Ovary (tissue), 9 donors: ENCODE results near the gene APCDD1. TPM values are rescaled to one million over a fixed set of nuclear protein-coding genes. Genes with fewer than 3 reads are reported as not detected.

ENCODE experiments used
- DNase-seq, 5 donors: peaks; one replicate each; pipeline ENCODE4 v3.0.0-alpha.2; 2019 to 2020
- H3K27ac ChIP-seq, 2 donors: fragments of 200-600 bp; one replicate each; pipeline versions ENCODE4 v1.5.1 to v1.8.0; 2019 to 2022
- H3K27me3 ChIP-seq: fragments of 200-600 bp; one replicate; pipeline ENCODE4 v1.8.0; 2022
- H3K36me3 ChIP-seq: fragments of 200-600 bp; sonication (generic); one replicate; pipeline ENCODE4 v1.5.1; 2019
- H3K4me1 ChIP-seq: one replicate; pipeline ENCODE4 v1.8.1; 2013; ENCODE audit warnings: mild to moderate bottlenecking, moderate library complexity; ENCODE audit not compliant: insufficient read depth
- H3K4me3 ChIP-seq: fragments of 200-600 bp; sonication (generic); one replicate; pipeline ENCODE4 v1.5.1; 2017
- H3K9me3 ChIP-seq, 2 donors: fragments of 200-600 bp in 1 of 2; sonication (generic) in 1 of 2; one replicate each; pipeline versions ENCODE4 v1.5.1 to v1.8.1; 2013 to 2019; ENCODE audit warnings: mild to moderate bottlenecking in 1 of 2, moderate library complexity in 1 of 2
- EP300 ChIP-seq: sonication (generic); formaldehyde crosslinking; IDR thresholded peaks from one replicate; pipeline ENCODE4 v1.6.1; 2017; ENCODE audit warnings: antibody characterized with exemption
- POLR2A ChIP-seq: fragments of 450-650 bp; IDR thresholded peaks from one replicate; pipeline ENCODE4 v1.6.1; 2017; ENCODE audit warnings: antibody characterized with exemption, mild to moderate bottlenecking, moderate library complexity
- WGBS, 3 donors: extraction: QIAGEN DNeasy Blood & Tissue Kit in 1 of 3; methylation state at CpG; one replicate each; pipeline versions ENCODE4 v1.1.5 to v1.1.7; 2013 to 2017; 5-methylcytosine and 5-hydroxymethylcytosine counted together
- intact Hi-C, 4 donors: fragments of 100-400 bp; cut with DNase I; formaldehyde crosslinking; loops; one replicate each; pipeline versions ENCODE4 v1.11.0 to v1.15.1; 2022 to 2023
- polyA plus RNA-seq, 2 donors: library from polyadenylated mRNA; stranded (reverse); fragments of 200-250 nt in 1 of 2; fragments of 350-450 nt in 1 of 2; fragmentation: Illumina TruSeq in 1 of 2; extraction: RNeasy Lipid Tissue Mini Kit (QIAGEN cat#74804) in 1 of 2; gene quantifications; one replicate each; pipeline ENCODE4 v1.2.3, GENCODE V29; 2013 to 2014
- total RNA-seq, 7 donors: library from RNA; depleted of rRNA in 2 of 7; stranded (reverse); fragments of >200 nt in 2 of 7; fragmentation: NEBNext Ultra II Directional in 3 of 7; extraction: Animal tissue kit (Norgen Biotek cat#: 25700) in 3 of 7; gene quantifications; one replicate each; pipeline versions ENCODE4 v1.1.0 to v1.2.4, GENCODE V29; 2016 to 2023
- TF ChIP-seq, protein P1 (sequence below), 3 donors: fragments of 450-650 bp in 2 of 3; fragments of 200-600 bp in 1 of 3; IDR thresholded peaks; one replicate each; pipeline versions ENCODE4 v1.5.1 to v1.8.0; 2016 to 2022; ENCODE audit warnings: antibody characterized with exemption in 3 of 3, mild to moderate bottlenecking in 1 of 3
- donor health status: DM: no; HTN: no; CAD: no; lungs with moderate emphysema.
- donor health status: DM: no; HTN: no; CAD: no.
- donor health status: Bipolar disorder and iron deficiency.
- donor health status: DM: yes; HTN: yes; CAD: no.
- donor health status: DM: no; HTN: no; CAD: no.
- donor health status: DM: yes; HTN: yes; CAD: no.

Gene APCDD1
- total and polyA plus RNA-seq, 9 donors = 21.1 to 112 (median 60.6) TPM

DNA sequence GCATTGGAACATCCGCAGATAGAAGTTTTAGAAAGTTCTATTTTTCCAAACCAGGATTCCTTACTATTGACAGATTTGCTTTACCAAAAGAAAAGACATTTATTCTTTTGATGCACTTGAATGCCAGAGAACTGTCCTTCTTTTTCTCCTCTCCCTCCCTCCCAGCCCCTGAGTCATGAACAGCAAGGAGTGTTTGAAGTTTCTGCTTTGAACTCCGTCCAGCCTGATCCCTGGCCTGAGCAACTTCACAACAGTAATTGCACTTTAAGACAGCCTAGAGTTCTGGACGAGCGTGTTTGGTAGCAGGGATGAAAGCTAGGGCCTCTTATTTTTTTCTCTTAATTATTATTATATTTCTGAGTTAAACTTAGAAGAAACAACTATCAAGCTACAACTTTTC is 33.6 kb downstream of the APCDD1 start:
- no peaks in the 10 kb centered on the region for H3K27me3 ChIP-seq
- no peaks in the 10 kb centered on the region for H3K9me3 ChIP-seq
- H3K27ac ChIP-seq = peak overlapping the region; percentile 0 to 26
- intact Hi-C loops = no loop called here
- 31 to 37% (median 32%) methylated on average over 4 of the region's 4 CpGs for WGBS, 3 donors
- no peak overlapping the region for H3K4me3 ChIP-seq
- H3K4me1 ChIP-seq = peaks cover 6% of the 10 kb centered on the region
- TF ChIP-seq EP300 = no peak
- TF ChIP-seq, protein P1, sequence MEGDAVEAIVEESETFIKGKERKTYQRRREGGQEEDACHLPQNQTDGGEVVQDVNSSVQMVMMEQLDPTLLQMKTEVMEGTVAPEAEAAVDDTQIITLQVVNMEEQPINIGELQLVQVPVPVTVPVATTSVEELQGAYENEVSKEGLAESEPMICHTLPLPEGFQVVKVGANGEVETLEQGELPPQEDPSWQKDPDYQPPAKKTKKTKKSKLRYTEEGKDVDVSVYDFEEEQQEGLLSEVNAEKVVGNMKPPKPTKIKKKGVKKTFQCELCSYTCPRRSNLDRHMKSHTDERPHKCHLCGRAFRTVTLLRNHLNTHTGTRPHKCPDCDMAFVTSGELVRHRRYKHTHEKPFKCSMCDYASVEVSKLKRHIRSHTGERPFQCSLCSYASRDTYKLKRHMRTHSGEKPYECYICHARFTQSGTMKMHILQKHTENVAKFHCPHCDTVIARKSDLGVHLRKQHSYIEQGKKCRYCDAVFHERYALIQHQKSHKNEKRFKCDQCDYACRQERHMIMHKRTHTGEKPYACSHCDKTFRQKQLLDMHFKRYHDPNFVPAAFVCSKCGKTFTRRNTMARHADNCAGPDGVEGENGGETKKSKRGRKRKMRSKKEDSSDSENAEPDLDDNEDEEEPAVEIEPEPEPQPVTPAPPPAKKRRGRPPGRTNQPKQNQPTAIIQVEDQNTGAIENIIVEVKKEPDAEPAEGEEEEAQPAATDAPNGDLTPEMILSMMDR (IDR thresholded peaks at IDR 0.05) = no peak
- TF ChIP-seq POLR2A = no peak
- DNase-seq = peak; percentile 62 to 81 (median 71)
- no peaks in the 10 kb centered on the region for H3K36me3 ChIP-seq

DNA sequence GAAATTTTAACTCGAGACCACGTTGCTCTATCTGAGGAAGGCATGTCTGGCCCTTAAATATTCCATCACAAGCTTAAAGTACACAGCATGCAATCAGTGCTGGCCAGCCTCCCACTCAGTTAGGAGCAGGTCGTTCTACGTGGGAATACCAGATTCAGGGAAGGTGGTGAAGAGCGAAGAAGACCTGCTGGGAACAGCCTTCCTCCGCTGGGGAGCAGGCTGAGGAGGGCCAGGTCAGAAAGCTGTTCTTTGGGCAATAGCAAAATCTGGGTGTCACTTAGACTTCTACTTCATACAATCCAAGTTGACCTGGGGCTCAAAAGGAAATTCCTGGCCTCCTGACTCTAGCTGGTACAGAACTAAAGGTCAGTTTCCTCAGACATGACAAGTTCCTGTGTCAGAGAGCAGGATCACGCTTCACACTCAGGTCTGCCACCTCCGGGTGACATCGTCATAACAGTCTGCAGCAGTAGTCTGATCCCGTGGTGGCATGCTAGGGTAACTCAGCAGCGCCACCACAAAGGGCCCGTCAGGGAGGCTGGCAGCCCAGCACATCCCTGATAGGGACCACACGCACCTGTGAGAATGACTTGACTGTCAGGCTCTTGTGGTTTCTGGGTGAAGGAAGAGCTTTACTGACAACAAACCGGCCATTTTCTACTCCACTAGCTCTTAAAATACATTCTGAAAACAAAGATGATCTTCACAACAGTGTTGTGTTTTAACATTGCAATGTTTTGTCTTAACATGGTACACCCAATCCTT is 36.1 kb downstream of the APCDD1 start:
- DNase-seq = no peak
- intact Hi-C loops = no loop called here
- TF ChIP-seq EP300 (no peak), POLR2A (no peak)
- TF ChIP-seq, protein P1 (IDR thresholded peaks at IDR 0.05) = no peak
- WGBS, 3 donors = 84 to 89% (median 88%) methylated on average over 14 of the region's 14 CpGs
- Histone ChIP-seq H3K4me1 (no peaks in the 10 kb centered on the region), H3K27me3 (no peaks in the 10 kb centered on the region), H3K27ac (no peak overlapping the region), H3K4me3 (no peak overlapping the region), H3K36me3 (no peaks in the 10 kb centered on the region), H3K9me3 (no peaks in the 10 kb centered on the region)

DNA sequence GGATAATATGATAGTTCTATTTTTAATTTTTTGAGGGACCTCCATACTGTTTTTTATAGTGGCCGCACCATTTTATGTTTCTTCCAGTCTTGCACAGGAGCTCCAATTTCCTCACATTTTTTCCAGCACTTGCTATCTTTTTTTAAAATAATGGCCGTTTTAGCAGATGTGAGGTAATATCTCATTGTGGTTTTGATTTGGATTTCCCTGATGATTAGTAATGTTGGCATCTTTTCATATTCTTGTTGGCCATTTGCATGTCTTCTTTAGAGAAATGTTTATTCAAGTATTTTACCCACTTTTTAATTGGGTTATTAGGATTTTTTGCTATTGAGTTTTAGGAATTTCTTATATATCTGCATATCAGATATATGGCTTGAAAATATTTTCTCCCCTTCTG is 41.5 kb downstream of the APCDD1 start:
- H3K4me3 ChIP-seq = no peak overlapping the region
- TF ChIP-seq POLR2A (no peak), EP300 (no peak)
- no peak overlapping the region for H3K27ac ChIP-seq
- H3K9me3 ChIP-seq = no peaks in the 10 kb centered on the region
- WGBS, 3 donors = 56 to 67% (median 58%) methylated on average over 2 of the region's 2 CpGs
- DNase-seq = no peak
- intact Hi-C loops = no loop called here
- no peaks in the 10 kb centered on the region for H3K4me1 ChIP-seq
- H3K36me3 ChIP-seq = no peaks in the 10 kb centered on the region
- H3K27me3 ChIP-seq = no peaks in the 10 kb centered on the region

DNA sequence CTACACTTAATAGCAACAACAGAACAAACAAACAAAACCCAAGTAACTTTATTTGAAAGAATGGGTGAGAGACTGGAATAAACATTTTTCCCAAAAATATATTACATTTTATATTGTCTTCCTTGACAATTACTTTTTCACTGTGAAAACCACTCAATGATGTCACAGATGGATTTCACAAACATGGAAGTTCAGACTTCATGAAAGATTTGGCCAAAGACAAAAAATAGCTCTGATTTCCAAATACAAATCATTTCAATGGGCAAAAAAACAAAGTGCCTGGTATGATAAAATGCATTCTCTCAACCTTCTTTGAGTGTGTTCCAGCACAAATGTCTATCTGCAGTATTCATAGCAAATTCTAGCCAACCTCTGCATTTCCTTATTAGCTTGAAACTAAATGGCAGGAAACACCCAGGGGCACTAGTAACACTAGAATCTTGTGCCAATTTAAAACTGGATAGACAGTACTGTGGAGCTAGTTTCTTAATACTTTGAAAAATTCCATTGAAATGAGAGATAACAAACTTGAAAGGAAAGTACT is 42.8 kb downstream of the APCDD1 start:
- intact Hi-C loops = no loop called here
- H3K36me3 ChIP-seq = no peaks in the 10 kb centered on the region
- H3K27me3 ChIP-seq = no peaks in the 10 kb centered on the region
- no peaks in the 10 kb centered on the region for H3K4me1 ChIP-seq
- H3K27ac ChIP-seq = no peak overlapping the region
- no peak for DNase-seq
- no peak overlapping the region for H3K4me3 ChIP-seq
- no peaks in the 10 kb centered on the region for H3K9me3 ChIP-seq
- TF ChIP-seq, protein P1 (IDR thresholded peaks at IDR 0.05) = no peak
- no peak for TF ChIP-seq EP300
- no peak for TF ChIP-seq POLR2A

DNA sequence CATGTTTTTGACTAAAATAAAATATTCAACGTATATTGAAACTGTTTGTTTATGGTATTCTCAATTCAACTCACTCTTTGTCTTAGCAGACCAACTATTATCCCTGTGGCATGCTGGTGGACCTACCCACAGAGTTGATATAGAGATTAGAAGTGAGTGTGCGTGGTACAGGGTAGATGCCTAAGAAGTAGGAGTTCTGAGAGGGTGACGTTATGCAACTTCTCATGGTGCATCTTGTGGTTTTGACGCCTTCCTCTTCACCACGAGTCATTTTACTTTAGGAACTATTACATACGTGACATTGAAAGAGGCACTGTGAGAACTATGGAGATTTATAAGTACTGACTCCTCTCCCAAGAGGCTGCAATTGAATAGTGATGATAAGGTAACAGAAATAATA is 44.8 kb downstream of the APCDD1 start:
- Histone ChIP-seq H3K36me3 (no peaks in the 10 kb centered on the region), H3K4me3 (no peak overlapping the region), H3K4me1 (no peaks in the 10 kb centered on the region), H3K27me3 (no peaks in the 10 kb centered on the region), H3K27ac (no peak overlapping the region), H3K9me3 (no peaks in the 10 kb centered on the region)
- 83 to 88% (median 87%) methylated on average over 6 of the region's 6 CpGs for WGBS, 3 donors
- TF ChIP-seq, protein P1 (IDR thresholded peaks at IDR 0.05) = no peak
- TF ChIP-seq POLR2A (no peak), EP300 (no peak)
- no peak for DNase-seq
- intact Hi-C loops = no loop called here
